ENCODE measurements around the gene PPP1R12B.

PPP1R12B gene, protein sequence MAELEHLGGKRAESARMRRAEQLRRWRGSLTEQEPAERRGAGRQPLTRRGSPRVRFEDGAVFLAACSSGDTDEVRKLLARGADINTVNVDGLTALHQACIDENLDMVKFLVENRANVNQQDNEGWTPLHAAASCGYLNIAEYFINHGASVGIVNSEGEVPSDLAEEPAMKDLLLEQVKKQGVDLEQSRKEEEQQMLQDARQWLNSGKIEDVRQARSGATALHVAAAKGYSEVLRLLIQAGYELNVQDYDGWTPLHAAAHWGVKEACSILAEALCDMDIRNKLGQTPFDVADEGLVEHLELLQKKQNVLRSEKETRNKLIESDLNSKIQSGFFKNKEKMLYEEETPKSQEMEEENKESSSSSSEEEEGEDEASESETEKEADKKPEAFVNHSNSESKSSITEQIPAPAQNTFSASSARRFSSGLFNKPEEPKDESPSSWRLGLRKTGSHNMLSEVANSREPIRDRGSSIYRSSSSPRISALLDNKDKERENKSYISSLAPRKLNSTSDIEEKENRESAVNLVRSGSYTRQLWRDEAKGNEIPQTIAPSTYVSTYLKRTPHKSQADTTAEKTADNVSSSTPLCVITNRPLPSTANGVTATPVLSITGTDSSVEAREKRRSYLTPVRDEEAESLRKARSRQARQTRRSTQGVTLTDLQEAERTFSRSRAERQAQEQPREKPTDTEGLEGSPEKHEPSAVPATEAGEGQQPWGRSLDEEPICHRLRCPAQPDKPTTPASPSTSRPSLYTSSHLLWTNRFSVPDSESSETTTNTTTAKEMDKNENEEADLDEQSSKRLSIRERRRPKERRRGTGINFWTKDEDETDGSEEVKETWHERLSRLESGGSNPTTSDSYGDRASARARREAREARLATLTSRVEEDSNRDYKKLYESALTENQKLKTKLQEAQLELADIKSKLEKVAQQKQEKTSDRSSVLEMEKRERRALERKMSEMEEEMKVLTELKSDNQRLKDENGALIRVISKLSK

DNA sequence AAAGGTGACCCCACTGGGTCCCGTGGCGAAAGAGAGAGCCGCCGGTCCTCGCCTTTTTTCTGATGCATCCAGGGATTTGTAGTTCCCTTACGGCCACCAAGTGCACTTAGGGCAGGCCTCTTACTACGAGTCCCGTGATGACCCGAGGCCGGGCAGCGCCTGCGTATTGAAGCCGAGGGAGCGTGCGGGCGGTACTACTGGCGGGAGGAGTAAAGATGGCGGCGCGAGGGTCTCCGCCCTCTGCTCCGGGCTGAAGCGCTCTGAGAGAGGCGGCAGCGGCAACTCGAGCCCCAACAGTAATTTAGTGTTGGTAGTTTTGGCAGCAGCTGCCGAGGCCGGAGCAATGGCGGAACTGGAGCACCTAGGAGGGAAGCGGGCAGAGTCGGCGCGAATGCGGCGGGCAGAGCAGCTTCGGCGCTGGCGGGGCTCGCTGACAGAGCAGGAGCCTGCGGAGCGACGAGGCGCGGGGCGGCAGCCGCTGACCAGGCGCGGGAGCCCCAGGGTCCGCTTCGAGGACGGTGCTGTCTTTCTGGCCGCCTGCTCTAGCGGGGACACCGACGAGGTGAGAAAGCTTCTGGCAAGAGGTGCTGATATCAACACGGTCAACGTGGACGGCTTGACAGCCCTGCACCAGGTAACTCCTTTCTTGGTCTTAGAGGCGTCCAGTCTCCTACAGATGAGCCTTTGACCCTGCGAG is at the start of gene PPP1R12B:
Gene PPP1R12B, plus strand, starts transcription at position 191 of the 697 bp plus-strand sequence. Its CDS starts 153 bp downstream, at position 344.
- TF ChIP-seq, protein P1, sequence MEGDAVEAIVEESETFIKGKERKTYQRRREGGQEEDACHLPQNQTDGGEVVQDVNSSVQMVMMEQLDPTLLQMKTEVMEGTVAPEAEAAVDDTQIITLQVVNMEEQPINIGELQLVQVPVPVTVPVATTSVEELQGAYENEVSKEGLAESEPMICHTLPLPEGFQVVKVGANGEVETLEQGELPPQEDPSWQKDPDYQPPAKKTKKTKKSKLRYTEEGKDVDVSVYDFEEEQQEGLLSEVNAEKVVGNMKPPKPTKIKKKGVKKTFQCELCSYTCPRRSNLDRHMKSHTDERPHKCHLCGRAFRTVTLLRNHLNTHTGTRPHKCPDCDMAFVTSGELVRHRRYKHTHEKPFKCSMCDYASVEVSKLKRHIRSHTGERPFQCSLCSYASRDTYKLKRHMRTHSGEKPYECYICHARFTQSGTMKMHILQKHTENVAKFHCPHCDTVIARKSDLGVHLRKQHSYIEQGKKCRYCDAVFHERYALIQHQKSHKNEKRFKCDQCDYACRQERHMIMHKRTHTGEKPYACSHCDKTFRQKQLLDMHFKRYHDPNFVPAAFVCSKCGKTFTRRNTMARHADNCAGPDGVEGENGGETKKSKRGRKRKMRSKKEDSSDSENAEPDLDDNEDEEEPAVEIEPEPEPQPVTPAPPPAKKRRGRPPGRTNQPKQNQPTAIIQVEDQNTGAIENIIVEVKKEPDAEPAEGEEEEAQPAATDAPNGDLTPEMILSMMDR (IDR thresholded peaks at IDR 0.05; ENCODE audit: insufficient read depth, missing control alignments), result no peak

DNA sequence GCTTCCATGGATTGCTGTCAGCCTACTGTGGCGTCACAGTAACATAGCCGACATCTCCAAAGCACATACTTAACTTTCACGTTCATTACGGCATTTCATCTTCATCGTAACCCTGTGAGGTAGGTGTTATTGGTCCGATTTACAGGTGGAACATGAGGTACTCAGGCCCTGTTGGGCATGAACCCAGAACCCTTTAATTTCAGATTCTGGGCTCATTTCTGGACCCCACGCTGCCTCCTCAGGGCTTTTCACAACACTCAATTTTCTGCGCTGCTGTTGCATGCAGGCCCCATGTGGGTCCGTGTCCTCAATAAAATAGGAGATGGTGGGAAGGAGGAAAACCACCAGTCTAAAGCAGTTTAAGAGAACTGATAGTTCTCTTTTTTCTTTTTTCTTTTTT is 46.3 kb upstream of the PPP1R12B start:
- DNase-seq (ENCODE audit: insufficient read length, low spot score) (no peak), FAIRE-seq (no peak)
- TF ChIP-seq, protein P1 (IDR thresholded peaks at IDR 0.05; ENCODE audit: insufficient read depth, missing control alignments), result no peak

More for the DNA sequence above, at the start of gene PPP1R12B:
- peak; percentile 40 for DNase-seq (ENCODE audit: insufficient read length, low spot score)
- no peak for FAIRE-seq

DNA sequence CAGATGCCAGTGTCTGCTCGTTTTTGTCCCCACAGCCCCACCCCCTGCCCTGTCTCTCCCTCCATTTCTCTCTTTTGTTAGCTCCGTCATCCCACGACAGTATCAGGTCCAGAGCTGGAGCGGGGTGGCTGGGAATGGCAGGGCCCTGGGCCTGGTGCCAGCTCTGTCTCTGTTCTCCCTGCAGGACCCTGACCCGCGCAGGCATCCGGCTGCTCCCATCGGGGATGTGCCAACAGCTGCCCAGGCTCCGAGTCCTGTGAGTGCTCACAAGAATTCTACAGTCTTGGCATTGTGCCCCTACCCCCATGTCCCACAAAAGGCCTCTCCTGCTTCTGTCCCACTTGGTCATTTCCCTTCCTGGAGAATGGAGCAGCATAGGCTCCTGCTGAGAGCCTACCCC is 44.1 kb upstream of the PPP1R12B start:
- DNase-seq (ENCODE audit: insufficient read length, low spot score) (no peak), FAIRE-seq (no peak)
- TF ChIP-seq, protein P1 (IDR thresholded peaks at IDR 0.05; ENCODE audit: insufficient read depth, missing control alignments), result no peak

DNA sequence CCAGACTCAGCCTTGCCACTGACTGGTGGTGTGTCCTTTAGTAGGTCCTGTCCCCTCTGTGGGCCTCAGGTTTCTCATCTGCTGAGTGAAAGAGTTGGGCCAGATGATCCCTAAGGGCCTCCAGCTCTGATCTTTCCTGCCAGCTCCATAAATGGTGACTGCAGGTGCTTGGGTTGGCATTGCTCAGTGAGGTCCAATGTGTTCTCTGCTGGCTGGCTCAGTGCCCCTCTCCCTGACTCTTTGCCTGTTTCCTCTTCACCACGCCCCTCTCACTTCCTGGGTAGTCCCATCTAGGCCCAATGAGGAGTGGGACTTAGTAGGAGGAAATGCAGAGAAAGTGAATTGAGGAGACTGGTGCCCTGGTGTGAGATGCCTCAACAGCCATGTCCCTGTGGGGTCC is 43.3 kb upstream of the PPP1R12B start:
- TF ChIP-seq, protein P1 (IDR thresholded peaks at IDR 0.05; ENCODE audit: insufficient read depth, missing control alignments), result no peak
- no peak for FAIRE-seq
- no peak for DNase-seq (ENCODE audit: insufficient read length, low spot score)

DNA sequence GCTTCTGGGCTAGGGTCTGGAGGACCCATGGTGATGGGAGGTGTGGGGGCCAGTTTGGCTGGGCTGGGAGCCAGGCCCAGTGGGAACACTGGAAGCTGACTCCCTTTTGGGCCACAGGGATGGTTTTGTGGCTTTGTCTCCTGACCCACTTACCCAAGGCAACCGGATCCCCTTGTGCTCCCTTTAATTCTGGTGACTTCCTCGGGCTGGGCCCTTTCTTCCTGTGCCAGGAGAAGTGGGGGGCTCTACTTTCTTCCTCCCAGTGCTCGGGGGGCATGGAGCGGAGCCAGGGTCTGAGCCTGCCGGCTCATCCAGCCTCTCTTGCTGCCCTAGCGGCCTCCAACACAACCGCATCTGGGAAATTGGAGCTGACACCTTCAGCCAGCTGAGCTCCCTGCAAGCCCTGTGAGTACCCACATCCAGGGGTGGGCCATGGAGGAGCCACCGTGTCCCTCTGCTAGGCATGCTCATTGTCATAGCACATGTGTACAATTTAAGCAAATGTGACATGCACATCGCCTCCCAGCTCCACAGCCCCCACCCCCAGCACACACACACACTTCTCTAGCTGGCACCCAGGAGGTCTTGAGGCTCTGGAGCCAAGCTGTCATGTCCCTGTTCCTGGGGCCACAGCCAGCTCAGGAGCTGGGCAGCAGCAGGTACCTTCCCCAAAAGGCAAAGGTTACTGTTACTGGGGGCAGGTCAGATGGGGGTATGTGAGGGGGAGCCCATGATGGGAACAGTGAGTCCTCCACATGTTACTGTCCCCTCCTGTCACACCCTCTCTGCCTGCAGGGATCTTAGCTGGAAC is 41.8 kb upstream of the PPP1R12B start:
- FAIRE-seq, result no peak

More for the DNA sequence above, 41.8 kb upstream of the PPP1R12B start:
- TF ChIP-seq, protein P1 (IDR thresholded peaks at IDR 0.05; ENCODE audit: insufficient read depth, missing control alignments), result no peak
- DNase-seq (ENCODE audit: insufficient read length, low spot score), result no peak
